ENCODE data around the gene CCDC187.

Gene CCDC187

GRCh38 chr9:136207616-136208015 lies 96.3 kb downstream of the CCDC187 start:
- DNase-seq (ENCODE audit: low read depth in 3 of 3) = no peak

- no peak for DNase-seq (ENCODE audit: low read depth in 3 of 3)
These were observed 97.2 kb downstream of the CCDC187 start for GRCh38 chr9:136206602-136207275.

GRCh38 chr9:136205707-136205992 lies 98.2 kb downstream of the CCDC187 start:
- no peak for DNase-seq (ENCODE audit: low read depth in 3 of 3)

GRCh38 chr9:136204838-136205706 lies 98.8 kb downstream of the CCDC187 start, which contains the start of gene LHX3:
Gene LHX3, minus strand, starts transcription at chr9:136205128. Its CDS starts 116 bp downstream, at chr9:136205012.
- DNase-seq (ENCODE audit: low read depth in 3 of 3) = no peak

- DNase-seq (ENCODE audit: low read depth in 3 of 3) = no peak
These were observed 99.6 kb downstream of the CCDC187 start for GRCh38 chr9:136204145-136204805.

- no peak for DNase-seq (ENCODE audit: low read depth in 3 of 3)
These were observed 100.3 kb downstream of the CCDC187 start for GRCh38 chr9:136203408-136204144.

GRCh38 chr9:136202454-136203407 lies 101.2 kb downstream of the CCDC187 start:
- no peak for DNase-seq (ENCODE audit: low read depth in 3 of 3)

- DNase-seq (ENCODE audit: low read depth in 3 of 3) = no peak
These were observed 102.1 kb downstream of the CCDC187 start for GRCh38 chr9:136201609-136202453.

- no peak for DNase-seq (ENCODE audit: low read depth in 3 of 3)
These were observed 102.7 kb downstream of the CCDC187 start for GRCh38 chr9:136201174-136201573.

GRCh38 chr9:136200424-136200823 lies 103.5 kb downstream of the CCDC187 start:
- no peak for DNase-seq (ENCODE audit: low read depth in 3 of 3)

Measured in stimulated activated CD4-positive, alpha-beta T cell treated with anti-CD3 and anti-CD28 coated beads, TNF-alpha, amount 100 ng/mL, for 24 hours (primary cell).